Naive B cell (primary cell): ENCODE data around the gene FCGR3B. TPM values are rescaled to one million over a fixed set of nuclear protein-coding genes. Genes with fewer than 3 reads are reported as not detected.
"Not testable (repeated sequence)": the region's sequence is repeated elsewhere in the genome, so short reads cannot be mapped to it uniquely, and the experiment has no call there.

ENCODE experiments used
- ATAC-seq, 2 donors: fragments of 150-1000 bp; cut with Tn5 transposase; 2 replicates each; pipeline ENCODE4 v1.10.0; 2021; ENCODE audit warnings: low read depth in 2 of 2, mild to moderate bottlenecking in 2 of 2, moderate library complexity in 2 of 2
- DNase-seq: peaks from one replicate; pipeline ENCODE4 v3.0.0; 2022
- H3K27ac Mint-ChIP-seq, 6 donors: one replicate each; pipeline ENCODE4 v1.8.0; 2020 to 2022; ENCODE audit warnings: mild to moderate bottlenecking in 6 of 6, mixed read lengths in 6 of 6, moderate library complexity in 5 of 6, inconsistent platforms in 2 of 6
- H3K27me3 Mint-ChIP-seq, 3 donors: one replicate each; pipeline ENCODE4 v1.8.0; 2021 to 2022; ENCODE audit warnings: mixed read lengths in 3 of 3, mild to moderate bottlenecking in 1 of 3
- H3K36me3 Mint-ChIP-seq, 2 donors: one replicate each; pipeline ENCODE4 v1.8.0; 2020 to 2022; ENCODE audit warnings: mixed read lengths in 2 of 2, inconsistent platforms in 1 of 2, mild to moderate bottlenecking in 1 of 2
- H3K4me1 Mint-ChIP-seq, 3 donors: one replicate each; pipeline ENCODE4 v1.8.0; 2020 to 2022; ENCODE audit warnings: mixed read lengths in 3 of 3, inconsistent platforms in 1 of 3, mild to moderate bottlenecking in 1 of 3, moderate library complexity in 1 of 3
- H3K4me3 Mint-ChIP-seq, 8 donors: one replicate each; pipeline ENCODE4 v1.8.0; 2020 to 2022; ENCODE audit warnings: mild to moderate bottlenecking in 8 of 8, mixed read lengths in 8 of 8, moderate library complexity in 8 of 8, inconsistent platforms in 2 of 8
- H3K9me3 Mint-ChIP-seq, 7 donors: one replicate each; pipeline ENCODE4 v1.8.0; 2020 to 2022; ENCODE audit warnings: mixed read lengths in 7 of 7, mild to moderate bottlenecking in 5 of 7, inconsistent platforms in 2 of 7, moderate library complexity in 1 of 7
- polyA plus RNA-seq, 6 donors: library from polyadenylated mRNA; unstranded; fragments of 300-500 nt; fragmentation: Illumina TruSeq; gene quantifications; one replicate each; pipeline ENCODE4 v1.2.3, GENCODE V29; 2021; ENCODE audit warnings: low read depth in 6 of 6

Gene FCGR3B
- 1 to 10 TPM in 3 of 6 donors, under 1 TPM in 1, not detected in 2; 0.27 to 9.4 (median 1.1) TPM for polyA plus RNA-seq

DNA sequence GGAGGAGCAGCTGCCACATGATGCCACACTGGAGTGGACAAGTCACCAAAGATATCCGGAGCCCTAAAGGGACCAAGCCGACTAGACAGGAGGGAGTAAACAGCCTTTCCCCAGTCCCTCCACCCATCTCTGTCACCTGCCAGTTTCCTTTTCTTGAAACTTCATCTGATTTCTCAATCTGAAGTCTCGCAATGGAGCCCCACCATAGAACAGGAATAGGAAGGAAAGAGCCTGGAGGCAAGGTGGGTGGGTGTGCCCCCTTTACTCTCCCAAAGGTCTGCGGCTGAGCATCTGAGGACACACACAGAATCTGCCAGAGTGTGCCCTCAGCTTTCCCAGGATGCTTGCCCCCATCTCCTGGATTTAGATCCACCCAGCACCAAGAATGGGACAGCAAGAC, at the start of gene FCGR3B:
Gene FCGR3B, minus strand, starts transcription at position 101 of the 400 bp plus-strand sequence. Its CDS starts 82 bp downstream, at position 19.
- ATAC-seq (no peak), DNase-seq (no peak)
- Mint-ChIP-seq H3K4me3 (no peak within 1 kb of the TSS), H3K36me3 (no peaks in the 10 kb centered on the region), H3K9me3 (no peaks in the 10 kb centered on the region), H3K4me1 (peaks cover 0 to 10% (median 5%) of the 10 kb centered on the region in 3 donors), H3K27ac (no peak within 1 kb of the TSS), H3K27me3 (peaks cover 0 to 4% (median 0%) of the 10 kb centered on the region in 3 donors)

DNA sequence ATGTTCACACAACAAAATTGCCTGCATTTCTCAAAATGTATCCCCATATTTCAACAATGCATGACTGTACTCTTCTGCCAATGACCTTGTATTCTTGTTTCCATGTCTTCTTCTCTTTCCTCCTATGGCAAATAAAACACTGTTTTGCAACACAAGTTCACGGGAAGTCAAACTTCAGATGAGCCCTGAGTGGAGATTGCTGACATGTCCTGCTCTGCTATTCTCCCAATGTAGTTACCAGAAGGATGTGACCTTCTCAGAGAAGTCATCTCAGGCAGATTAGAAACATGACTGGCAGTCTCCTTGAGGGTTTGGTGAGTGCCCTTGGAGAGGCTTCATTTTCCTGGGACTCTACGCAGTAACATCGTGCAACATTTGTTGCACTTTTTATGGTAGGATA, 47.5 kb upstream of the FCGR3B start:
- no peak overlapping the region for H3K4me3 Mint-ChIP-seq
- H3K9me3 Mint-ChIP-seq = no peaks in the 10 kb centered on the region
- H3K36me3 Mint-ChIP-seq = peaks cover 13 to 20% of the 10 kb centered on the region in 2 donors
- no peaks in the 10 kb centered on the region for H3K27me3 Mint-ChIP-seq
- ATAC-seq (no peak), DNase-seq (no peak)
- no peak overlapping the region for H3K27ac Mint-ChIP-seq
- peaks cover 0 to 14% (median 2%) of the 10 kb centered on the region in 3 donors for H3K4me1 Mint-ChIP-seq

DNA sequence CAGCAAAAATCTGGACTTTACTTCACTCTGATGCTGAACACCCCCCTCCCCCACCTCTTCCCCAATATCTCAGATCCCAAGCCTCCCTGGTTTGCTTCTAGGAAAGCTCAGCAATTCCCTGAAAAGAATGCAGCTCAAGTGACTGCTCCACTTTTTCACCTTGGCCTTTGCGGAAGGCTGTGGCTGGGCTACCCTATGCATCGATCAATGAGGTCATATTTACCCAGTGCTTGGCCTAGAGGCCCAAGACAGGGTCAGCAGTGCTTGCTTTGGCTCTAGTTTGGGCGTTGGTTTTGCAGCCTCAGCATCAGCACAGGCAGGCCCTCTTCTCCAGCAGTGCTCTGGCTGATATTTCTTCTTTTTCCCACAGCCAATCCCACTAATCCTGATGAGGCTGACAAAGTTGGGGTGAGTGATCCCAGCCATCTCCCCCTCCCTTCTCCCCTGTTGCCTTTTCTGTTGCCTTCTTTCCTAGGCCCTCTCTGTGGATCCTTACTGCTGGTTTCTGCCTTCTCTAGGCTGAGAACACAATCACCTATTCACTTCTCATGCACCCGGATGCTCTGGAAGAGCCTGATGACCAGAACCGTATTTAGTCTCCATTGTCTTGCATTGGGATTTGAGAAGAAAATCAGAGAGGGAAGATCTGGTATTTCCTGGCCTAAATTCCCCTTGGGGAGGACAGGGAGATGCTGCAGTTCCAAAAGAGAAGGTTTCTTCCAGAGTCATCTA, 46.1 kb upstream of the FCGR3B start:
- no peaks in the 10 kb centered on the region for H3K9me3 Mint-ChIP-seq
- H3K36me3 Mint-ChIP-seq = peaks cover 17 to 20% of the 10 kb centered on the region in 2 donors
- ATAC-seq (no peak), DNase-seq (no peak)
- no peak overlapping the region for H3K4me3 Mint-ChIP-seq
- no peaks in the 10 kb centered on the region for H3K27me3 Mint-ChIP-seq
- peaks cover 0 to 8% (median 2%) of the 10 kb centered on the region in 3 donors for H3K4me1 Mint-ChIP-seq
- peak overlapping the region in 3 of 6 donors; percentile 42 to 74 (median 51) for H3K27ac Mint-ChIP-seq

DNA sequence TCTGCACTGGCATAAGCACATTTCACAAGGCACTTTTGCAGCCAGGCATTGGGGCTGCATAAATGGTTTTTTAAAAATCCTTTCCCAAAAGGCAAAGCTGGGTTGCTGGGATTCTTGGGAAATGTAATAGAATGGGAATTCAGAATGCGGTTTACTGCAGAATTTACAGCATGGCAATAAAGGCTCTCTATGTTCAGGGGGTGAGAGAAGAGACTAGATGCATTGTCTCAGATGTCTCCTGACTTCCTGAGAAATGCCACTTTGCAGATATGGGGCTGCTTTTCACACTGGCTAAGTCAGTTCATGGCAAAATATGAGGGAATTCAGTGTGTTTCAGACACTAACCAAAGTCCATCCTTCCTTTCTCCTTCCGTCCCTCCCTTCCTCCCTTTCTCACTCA, 45.5 kb upstream of the FCGR3B start:
- Mint-ChIP-seq H3K4me3 (no peak overlapping the region), H3K4me1 (peaks cover 0 to 8% (median 2%) of the 10 kb centered on the region in 3 donors), H3K36me3 (peaks cover 17 to 20% of the 10 kb centered on the region in 2 donors), H3K27me3 (no peaks in the 10 kb centered on the region), H3K9me3 (no peaks in the 10 kb centered on the region), H3K27ac (peak overlapping the region in 1 of 6 donors; percentile 47)
- ATAC-seq = no peak
- no peak for DNase-seq

- not testable (repeated sequence) for H3K27me3 Mint-ChIP-seq, H3K9me3 Mint-ChIP-seq, H3K4me3 Mint-ChIP-seq, DNase-seq, H3K27ac Mint-ChIP-seq, ATAC-seq, H3K4me1 Mint-ChIP-seq
- H3K36me3 Mint-ChIP-seq = peaks cover 17 to 20% of the 10 kb centered on the region in 2 donors
Measured at GRCh38 chr1:161674908-161675307, 43.9 kb upstream of the FCGR3B start.

- not testable (repeated sequence) for H3K4me3 Mint-ChIP-seq, H3K4me1 Mint-ChIP-seq, H3K27ac Mint-ChIP-seq, H3K27me3 Mint-ChIP-seq, DNase-seq, ATAC-seq, H3K9me3 Mint-ChIP-seq
- peaks cover 17 to 20% of the 10 kb centered on the region in 2 donors for H3K36me3 Mint-ChIP-seq
Measured at GRCh38 chr1:161674447-161674846, 43.5 kb upstream of the FCGR3B start.

- peaks cover 16 to 17% of the 10 kb centered on the region in 2 donors for H3K36me3 Mint-ChIP-seq
- H3K27ac Mint-ChIP-seq, H3K4me3 Mint-ChIP-seq: not testable (repeated sequence)
Measured at GRCh38 chr1:161673437-161673836, 42.5 kb upstream of the FCGR3B start.

DNA sequence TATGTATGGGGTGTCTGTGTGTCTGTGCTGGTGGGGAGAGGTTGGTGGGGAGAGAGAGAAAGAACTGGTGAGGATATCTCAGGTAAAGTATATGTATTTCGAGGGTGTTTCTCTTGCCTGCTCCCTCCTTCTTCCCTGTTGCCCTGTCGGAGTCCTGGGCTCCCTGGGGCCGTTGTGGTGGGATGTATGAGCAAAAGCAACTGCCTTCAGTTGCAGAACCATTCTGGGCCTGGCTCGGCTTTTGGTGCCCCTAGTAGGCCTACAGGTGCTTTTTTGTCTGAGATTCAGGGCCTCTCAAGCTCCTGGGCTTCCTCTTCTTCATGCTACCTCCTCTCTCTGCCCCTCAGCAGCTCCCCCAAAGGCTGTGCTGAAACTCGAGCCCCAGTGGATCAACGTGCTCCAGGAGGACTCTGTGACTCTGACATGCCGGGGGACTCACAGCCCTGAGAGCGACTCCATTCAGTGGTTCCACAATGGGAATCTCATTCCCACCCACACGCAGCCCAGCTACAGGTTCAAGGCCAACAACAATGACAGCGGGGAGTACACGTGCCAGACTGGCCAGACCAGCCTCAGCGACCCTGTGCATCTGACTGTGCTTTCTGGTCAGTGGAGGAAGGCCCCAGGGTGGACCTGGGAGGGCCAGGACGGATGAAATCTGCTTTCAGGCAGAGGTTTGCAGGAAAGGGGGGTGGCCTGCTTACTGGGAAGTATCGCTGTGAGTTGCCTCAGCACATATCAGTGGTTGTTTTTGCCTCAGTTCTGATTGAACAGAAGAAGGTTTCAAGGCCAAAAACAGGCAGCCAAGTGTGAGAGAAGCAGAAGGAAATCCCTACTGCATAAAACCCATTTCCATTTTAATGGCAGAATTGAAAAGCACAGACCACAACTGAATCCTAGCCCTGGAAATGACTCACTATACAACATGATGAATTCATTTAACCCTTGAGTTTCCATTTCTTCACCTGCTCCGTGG, 40.4 kb upstream of the FCGR3B start:
- not testable (repeated sequence) for H3K4me3 Mint-ChIP-seq, H3K36me3 Mint-ChIP-seq, H3K9me3 Mint-ChIP-seq, H3K4me1 Mint-ChIP-seq, DNase-seq, H3K27ac Mint-ChIP-seq, ATAC-seq, H3K27me3 Mint-ChIP-seq

More at GRCh38 chr1:161673437-161673836, 42.5 kb upstream of the FCGR3B start:
- not testable (repeated sequence) for H3K4me1 Mint-ChIP-seq, DNase-seq, H3K9me3 Mint-ChIP-seq, H3K27me3 Mint-ChIP-seq, ATAC-seq

- not testable (repeated sequence) for ATAC-seq, H3K9me3 Mint-ChIP-seq, DNase-seq, H3K4me1 Mint-ChIP-seq, H3K4me3 Mint-ChIP-seq, H3K36me3 Mint-ChIP-seq, H3K27ac Mint-ChIP-seq, H3K27me3 Mint-ChIP-seq
Measured at GRCh38 chr1:161664689-161665088, 33.7 kb upstream of the FCGR3B start.

GRCh38 chr1:161663569-161663968, 32.6 kb upstream of the FCGR3B start:
- not testable (repeated sequence) for H3K27me3 Mint-ChIP-seq

GRCh38 chr1:161662684-161663339, 31.8 kb upstream of the FCGR3B start, which contains the start of gene FCGR2B:
TSS of gene FCGR2B (plus strand) at chr1:161663143. CDS start at chr1:161663242, 99 bp downstream.
- not testable (repeated sequence) for H3K27me3 Mint-ChIP-seq, DNase-seq, H3K27ac Mint-ChIP-seq, H3K36me3 Mint-ChIP-seq, H3K4me1 Mint-ChIP-seq, H3K9me3 Mint-ChIP-seq
- H3K4me3 Mint-ChIP-seq = peak within 1 kb of the TSS in 3 of 8 donors; percentile 30 to 42 (median 41)
- peak; percentile 76 to 81 for ATAC-seq

More at GRCh38 chr1:161663569-161663968, 32.6 kb upstream of the FCGR3B start:
- peak; percentile 23 to 36 for ATAC-seq
- H3K4me1 Mint-ChIP-seq, DNase-seq, H3K27ac Mint-ChIP-seq, H3K9me3 Mint-ChIP-seq, H3K36me3 Mint-ChIP-seq: not testable (repeated sequence)
- H3K4me3 Mint-ChIP-seq = peak overlapping the region in 3 of 8 donors; percentile 30 to 42 (median 41)

GRCh38 chr1:161661660-161662311, 30.8 kb upstream of the FCGR3B start:
- ATAC-seq (peak; percentile 31 to 32), DNase-seq (peak; percentile 6)
- H3K9me3 Mint-ChIP-seq, H3K36me3 Mint-ChIP-seq, H3K27ac Mint-ChIP-seq, H3K4me3 Mint-ChIP-seq, H3K27me3 Mint-ChIP-seq, H3K4me1 Mint-ChIP-seq: not testable (repeated sequence)

GRCh38 chr1:161658524-161658923, 27.5 kb upstream of the FCGR3B start:
- peak; percentile 7 for DNase-seq
- H3K9me3 Mint-ChIP-seq, H3K27me3 Mint-ChIP-seq, H3K4me3 Mint-ChIP-seq, H3K4me1 Mint-ChIP-seq, H3K27ac Mint-ChIP-seq, H3K36me3 Mint-ChIP-seq: not testable (repeated sequence)
- peak; percentile 60 to 64 for ATAC-seq
